Colonic mucosa (tissue), 4 donors: ENCODE results near the gene ZNF282. TPM values are rescaled to one million over a fixed set of nuclear protein-coding genes. Genes with fewer than 3 reads are reported as not detected.

ENCODE experiments used
- DNase-seq: peaks from one replicate; pipeline ENCODE4 v3.0.0-alpha.2; 2020
- H3K27ac ChIP-seq: fragments of 200-600 bp; one replicate; pipeline ENCODE4 v1.8.0; 2021
- H3K27me3 ChIP-seq: fragments of 200-600 bp; one replicate; pipeline ENCODE4 v1.8.0; 2021
- H3K36me3 ChIP-seq: fragments of 200-600 bp; one replicate; pipeline ENCODE4 v1.8.0; 2021
- H3K4me1 ChIP-seq: fragments of 200-600 bp; one replicate; pipeline ENCODE4 v1.8.0; 2021; ENCODE audit warnings: mild to moderate bottlenecking
- H3K4me3 ChIP-seq: fragments of 200-600 bp; one replicate; pipeline ENCODE4 v1.8.0; 2021
- H3K9ac ChIP-seq, 2 donors: one replicate each; pipeline ENCODE4 v1.7.0; 2013; ENCODE audit warnings: control low read depth in 2 of 2, low read depth in 2 of 2, low read length in 2 of 2
- H3K9me3 ChIP-seq: fragments of 200-600 bp; one replicate; pipeline ENCODE4 v1.8.0; 2021
- CTCF ChIP-seq: fragments of 200-600 bp; IDR thresholded peaks from one replicate; pipeline ENCODE4 v1.8.0; 2022; ENCODE audit warnings: antibody characterized with exemption, mild to moderate bottlenecking
- intact Hi-C: fragments of 100-400 bp; cut with DNase I; formaldehyde crosslinking; loops from one replicate; pipeline ENCODE4 v1.14.1; 2022
- total RNA-seq, 2 donors: library from RNA; stranded (reverse); fragmentation: NEBNext Ultra II Directional in 1 of 2; extraction: Animal tissue kit (Norgen Biotek cat#: 25700) in 1 of 2; gene quantifications; one replicate each; pipeline ENCODE4 v1.2.1, GENCODE V29; 2021
- donor health status: healthy.
- donor health status: DM: no; HTN: no; CAD: no.
- donor health status: DM: no; HTN: no; CAD: no.

The ZNF282 gene
- total RNA-seq, 2 donors from 2014 or later: 24.1 to 31.5 TPM

GRCh38 chr7:149209518-149210269 is 14.3 kb downstream of the ZNF282 start:
- Histone ChIP-seq H3K4me3 (no peak overlapping the region), H3K9ac (no peak overlapping the region), H3K9me3 (no peaks in the 10 kb centered on the region), H3K27me3 (no peaks in the 10 kb centered on the region), H3K4me1 (no peaks in the 10 kb centered on the region), H3K36me3 (peaks cover 28% of the 10 kb centered on the region), H3K27ac (no peak overlapping the region)
- DNase-seq: peak; percentile 51
- TF ChIP-seq CTCF: peak; percentile 43
- intact Hi-C loops: no loop called here

GRCh38 chr7:149210551-149210950 is 15.2 kb downstream of the ZNF282 start:
- H3K9ac ChIP-seq: no peak overlapping the region
- intact Hi-C loops: no loop called here

GRCh38 chr7:149214020-149214720 is 18.8 kb downstream of the ZNF282 start:
- intact Hi-C loops: no loop called here
- Histone ChIP-seq H3K4me1 (no peaks in the 10 kb centered on the region), H3K9me3 (no peaks in the 10 kb centered on the region), H3K27ac (no peak overlapping the region), H3K9ac (no peak overlapping the region), H3K27me3 (no peaks in the 10 kb centered on the region), H3K4me3 (no peak overlapping the region), H3K36me3 (peaks cover 29% of the 10 kb centered on the region)
- no peak for TF ChIP-seq CTCF
- DNase-seq: no peak

More at GRCh38 chr7:149210551-149210950, 15.2 kb downstream of the ZNF282 start:
- no peak overlapping the region for H3K27ac ChIP-seq
- no peak overlapping the region for H3K4me3 ChIP-seq
- no peak for DNase-seq
- TF ChIP-seq CTCF: no peak
- no peaks in the 10 kb centered on the region for H3K4me1 ChIP-seq
- no peaks in the 10 kb centered on the region for H3K9me3 ChIP-seq
- peaks cover 29% of the 10 kb centered on the region for H3K36me3 ChIP-seq
- no peaks in the 10 kb centered on the region for H3K27me3 ChIP-seq

GRCh38 chr7:149216402-149216801 is 21.1 kb downstream of the ZNF282 start:
- H3K4me3 ChIP-seq: no peak overlapping the region

GRCh38 chr7:149217570-149217969 is 22.2 kb downstream of the ZNF282 start:
- H3K4me1 ChIP-seq: no peaks in the 10 kb centered on the region
- no peak for DNase-seq
- intact Hi-C loops: no loop called here
- no peaks in the 10 kb centered on the region for H3K27me3 ChIP-seq
- no peak overlapping the region for H3K4me3 ChIP-seq
- no peak for TF ChIP-seq CTCF
- H3K36me3 ChIP-seq: peaks cover 9% of the 10 kb centered on the region
- no peak overlapping the region for H3K9ac ChIP-seq
- H3K27ac ChIP-seq: no peak overlapping the region
- H3K9me3 ChIP-seq: no peaks in the 10 kb centered on the region

More at GRCh38 chr7:149216402-149216801, 21.1 kb downstream of the ZNF282 start:
- H3K9ac ChIP-seq: no peak overlapping the region
- no peak for DNase-seq
- no peak for TF ChIP-seq CTCF
- no peaks in the 10 kb centered on the region for H3K27me3 ChIP-seq
- intact Hi-C loops: no loop called here
- peaks cover 16% of the 10 kb centered on the region for H3K36me3 ChIP-seq
- H3K9me3 ChIP-seq: no peaks in the 10 kb centered on the region
- H3K4me1 ChIP-seq: no peaks in the 10 kb centered on the region
- no peak overlapping the region for H3K27ac ChIP-seq
